ENCODE measurements around the gene ZFYVE28. TPM values are rescaled to one million over a fixed set of nuclear protein-coding genes. Genes with fewer than 3 reads are reported as not detected.

The ZFYVE28 gene
- total RNA-seq, 1 experiment from 2014 or later, result 0.82 TPM

DNA sequence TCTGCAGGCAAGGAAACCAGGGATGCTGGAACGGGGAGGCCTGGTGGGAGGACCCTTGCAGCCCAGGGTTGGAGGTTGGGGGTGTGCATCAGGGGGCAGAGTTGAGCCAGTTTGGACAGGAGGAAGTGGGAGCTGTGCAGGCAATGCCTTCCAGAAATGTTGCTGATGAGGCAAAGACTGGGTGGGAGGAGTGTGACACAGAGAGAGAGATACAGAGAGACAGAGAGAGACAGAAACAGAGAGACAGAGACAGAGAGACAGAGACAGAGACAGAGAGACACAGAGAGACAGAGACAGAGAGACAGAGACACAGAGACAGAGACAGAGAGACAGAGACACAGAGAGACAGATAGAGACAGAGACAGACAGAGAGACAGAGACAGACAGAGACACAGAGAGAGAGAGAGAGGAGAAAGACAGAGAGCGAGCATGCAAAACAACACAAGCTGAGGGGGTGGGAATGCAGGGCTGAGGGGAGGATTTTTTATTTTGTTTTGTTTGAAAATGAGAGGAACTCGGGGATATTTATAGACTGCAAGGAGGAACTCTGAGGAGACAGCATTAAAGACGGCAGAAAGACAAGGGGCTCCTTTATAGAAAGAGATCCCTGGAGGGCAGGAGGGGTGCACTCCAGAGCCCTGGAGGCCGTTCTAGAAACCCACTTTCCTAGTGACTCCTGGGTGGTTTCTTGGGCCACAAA, 174.6 kb downstream of the ZFYVE28 start:
- no peaks in the 10 kb centered on the region for H3K36me3 ChIP-seq (ENCODE audit: control insufficient read depth, insufficient read depth, low read length)
- no peak overlapping the region for H3K4me3 ChIP-seq (ENCODE audit: low read depth, low read length)
- intact Hi-C loops (cut with micrococcal nuclease; ENCODE audit: unreplicated experiment), result loop anchor here (2.0 to 10.0 kb wide), 4 partner anchors 19 to 218 kb away; partner anchors contain the start of genes CFAP99, MXD4 and ZFYVE28
- no peaks in the 10 kb centered on the region for H3K27me3 ChIP-seq (replicated peaks; ENCODE audit: control insufficient read depth, insufficient read depth, low read length)
- Mint-ChIP-seq H3K4me1 (ENCODE audit: low read depth, unreplicated experiment) (peaks cover 23% of the 10 kb centered on the region), H3K9me3 (ENCODE audit: unreplicated experiment) (no peaks in the 10 kb centered on the region), H3K27ac (ENCODE audit: unreplicated experiment) (no peak overlapping the region), H3K36me3 (ENCODE audit: insufficient read depth, unreplicated experiment) (no peaks in the 10 kb centered on the region), H3K4me3 (ENCODE audit: unreplicated experiment) (no peak overlapping the region), H3K27me3 (ENCODE audit: insufficient read depth, unreplicated experiment) (no peaks in the 10 kb centered on the region)
- CTCF ChIA-PET, result interaction anchor here (0.6 kb wide), 1 partner anchor 481 kb away, joined by 12 read pairs; no protein-coding TSS in a partner anchor
- no peaks in the 10 kb centered on the region for H3K9me3 ChIP-seq
- DNase-seq, result peak; percentile 36 to 50
- POLR2A ChIA-PET, result interaction anchor here (0.6 kb wide), 1 partner anchor 9 kb away, joined by 6 read pairs; no protein-coding TSS in a partner anchor
- H3K4me1 ChIP-seq, result peaks cover 14% of the 10 kb centered on the region; the same call in 1 of the 2 replicates
- BruUV-seq (replicated peaks), result no TSS peak
- TF ChIP-seq CTCF (IDR thresholded peaks at IDR 0.05; ENCODE audit: insufficient read depth in 1 of 2, low read depth in 1 of 2, low read length in 1 of 2, severe bottlenecking in 1 of 2, unreplicated experiment in 1 of 2), result no peak

- ChIA-PET CTCF (interaction anchor here (0.6 to 1.4 kb wide), 3 partner anchors 22 to 223 kb away, joined by 3 to 8 read pairs (median 3); no protein-coding TSS in a partner anchor), POLR2A (interaction anchor here (0.5 to 2.1 kb wide), 5 partner anchors 9 to 295 kb away, joined by 3 to 14 read pairs (median 6); partner anchors contain the start of genes FAM193A, MXD4 and RNF4)
- Mint-ChIP-seq H3K27me3 (ENCODE audit: insufficient read depth, unreplicated experiment) (no peaks in the 10 kb centered on the region), H3K9me3 (ENCODE audit: unreplicated experiment) (no peaks in the 10 kb centered on the region), H3K27ac (ENCODE audit: unreplicated experiment) (peak within 1 kb of the TSS; percentile 4), H3K4me3 (ENCODE audit: unreplicated experiment) (peak within 1 kb of the TSS; percentile 77), H3K4me1 (ENCODE audit: low read depth, unreplicated experiment) (peaks cover 23% of the 10 kb centered on the region), H3K36me3 (ENCODE audit: insufficient read depth, unreplicated experiment) (peaks cover 4% of the 10 kb centered on the region)
- BruUV-seq (replicated peaks), result no TSS peak
- H3K4me3 ChIP-seq (ENCODE audit: low read depth, low read length), result peak within 1 kb of the TSS; percentile 90
- H3K9me3 ChIP-seq, result no peaks in the 10 kb centered on the region
- H3K36me3 ChIP-seq (ENCODE audit: control insufficient read depth, insufficient read depth, low read length), result no peaks in the 10 kb centered on the region
- no peaks in the 10 kb centered on the region for H3K27me3 ChIP-seq (replicated peaks; ENCODE audit: control insufficient read depth, insufficient read depth, low read length)
- H3K4me1 ChIP-seq, result peaks cover 14% of the 10 kb centered on the region; the same call in 1 of the 2 replicates
- peak; percentile 97 to 98 for DNase-seq
- intact Hi-C loops (cut with micrococcal nuclease; ENCODE audit: unreplicated experiment), result loop anchor here (2.0 to 10.0 kb wide), 4 partner anchors 21 to 221 kb away; partner anchors contain the start of genes CFAP99, MXD4 and ZFYVE28
- TF ChIP-seq CTCF (IDR thresholded peaks at IDR 0.05; ENCODE audit: insufficient read depth in 1 of 2, low read depth in 1 of 2, low read length in 1 of 2, severe bottlenecking in 1 of 2, unreplicated experiment in 1 of 2), result no peak
Observed at GRCh38 chr4:2241410-2242353, 176.8 kb downstream of the ZFYVE28 start, which contains the start of the genes HAUS3 and POLN. TSS of gene HAUS3 (minus strand) at chr4:2242121. CDS start at chr4:2240946, 1,175 bp downstream. TSS of gene POLN (minus strand) at chr4:2242121. CDS start at chr4:2229231, 12,890 bp downstream.

Data from Caco-2 (cell line).